ENCODE data around the gene STAC.

DNA sequence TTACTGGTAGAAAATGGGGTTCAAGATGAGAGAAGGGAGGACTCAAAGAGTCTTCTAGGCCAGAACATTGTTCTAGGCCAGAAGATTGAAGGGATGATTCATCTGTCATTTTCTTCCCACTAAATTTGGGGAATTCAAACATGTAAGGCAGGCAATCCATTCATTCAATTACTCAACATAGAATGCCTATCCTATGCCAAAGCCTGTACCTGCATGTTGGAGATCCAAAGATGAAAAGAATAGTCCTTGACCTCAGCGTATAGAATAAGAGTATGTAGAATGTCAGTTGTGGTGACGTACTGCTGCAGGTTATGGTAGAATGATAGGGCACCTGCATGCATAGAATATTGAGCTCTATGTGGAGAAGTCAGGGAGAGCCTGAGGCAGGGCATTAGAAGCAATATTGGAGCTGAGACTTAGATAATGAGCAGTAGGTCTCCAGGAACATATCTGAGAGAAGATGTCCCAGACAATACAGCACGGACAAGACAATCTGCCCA, 49.7 kb downstream of the STAC start:
- TF ChIP-seq EZH2 (IDR thresholded peaks at IDR 0.05; ENCODE audit: borderline replicate concordance, low read depth, low read length, severe bottlenecking): no peak
- TF ChIP-seq, protein P1, sequence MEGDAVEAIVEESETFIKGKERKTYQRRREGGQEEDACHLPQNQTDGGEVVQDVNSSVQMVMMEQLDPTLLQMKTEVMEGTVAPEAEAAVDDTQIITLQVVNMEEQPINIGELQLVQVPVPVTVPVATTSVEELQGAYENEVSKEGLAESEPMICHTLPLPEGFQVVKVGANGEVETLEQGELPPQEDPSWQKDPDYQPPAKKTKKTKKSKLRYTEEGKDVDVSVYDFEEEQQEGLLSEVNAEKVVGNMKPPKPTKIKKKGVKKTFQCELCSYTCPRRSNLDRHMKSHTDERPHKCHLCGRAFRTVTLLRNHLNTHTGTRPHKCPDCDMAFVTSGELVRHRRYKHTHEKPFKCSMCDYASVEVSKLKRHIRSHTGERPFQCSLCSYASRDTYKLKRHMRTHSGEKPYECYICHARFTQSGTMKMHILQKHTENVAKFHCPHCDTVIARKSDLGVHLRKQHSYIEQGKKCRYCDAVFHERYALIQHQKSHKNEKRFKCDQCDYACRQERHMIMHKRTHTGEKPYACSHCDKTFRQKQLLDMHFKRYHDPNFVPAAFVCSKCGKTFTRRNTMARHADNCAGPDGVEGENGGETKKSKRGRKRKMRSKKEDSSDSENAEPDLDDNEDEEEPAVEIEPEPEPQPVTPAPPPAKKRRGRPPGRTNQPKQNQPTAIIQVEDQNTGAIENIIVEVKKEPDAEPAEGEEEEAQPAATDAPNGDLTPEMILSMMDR (IDR thresholded peaks at IDR 0.05; ENCODE audit: extremely low read depth in 1 of 2, insufficient read depth in 1 of 2, low read depth in 1 of 2, low read length in 2 of 2): no peak
- TF ChIP-seq FOS (IDR thresholded peaks at IDR 0.05; ENCODE audit: borderline replicate concordance, insufficient read depth, low read length): no peak
- TF ChIP-seq GATA2 (IDR thresholded peaks at IDR 0.05; ENCODE audit: insufficient read depth, insufficient read length, low read depth, low read length): no peak
- TF ChIP-seq POLR2A (IDR thresholded peaks at IDR 0.05; ENCODE audit: low read depth, low read length): no peak
- no peak for TF ChIP-seq POLR2AphosphoS5 (IDR thresholded peaks at IDR 0.05; ENCODE audit: insufficient read depth, low read depth, low read length)
- no peak for TF ChIP-seq MYC (IDR thresholded peaks at IDR 0.05; ENCODE audit: low read depth, low read length)
- TF ChIP-seq, protein P2, sequence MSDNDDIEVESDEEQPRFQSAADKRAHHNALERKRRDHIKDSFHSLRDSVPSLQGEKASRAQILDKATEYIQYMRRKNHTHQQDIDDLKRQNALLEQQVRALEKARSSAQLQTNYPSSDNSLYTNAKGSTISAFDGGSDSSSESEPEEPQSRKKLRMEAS (IDR thresholded peaks at IDR 0.05; ENCODE audit: insufficient read depth, insufficient read length): no peak
- TF ChIP-seq JUN (IDR thresholded peaks at IDR 0.05; ENCODE audit: borderline replicate concordance, insufficient read depth, insufficient read length, low read depth): no peak

Data from endothelial cell of umbilical vein (primary cell).